Keratinocyte (primary cell): ENCODE measurements around the gene SPOCK1. TPM values are rescaled to one million over a fixed set of nuclear protein-coding genes. Genes with fewer than 3 reads are reported as not detected.

Source experiments
- DNase-seq: peaks from one replicate; pipeline ENCODE4 v3.0.0-alpha.2; 2011; ENCODE audit warnings: low read depth, missing footprints, low spot score
- FAIRE-seq: peaks from 2 replicates; lab custom pipeline; 2011; peaks lifted over from hg19 to GRCh38; lab: Jason Lieb, UNC
- H2AFZ ChIP-seq: 2 replicates; pipeline ENCODE4 v1.6.0; 2012; ENCODE audit warnings: low read length, control low read depth, inconsistent platforms; ENCODE audit not compliant: control insufficient read depth
- H3K27ac ChIP-seq: 2 replicates; pipeline ENCODE4 v1.5.1; 2011; ENCODE audit warnings: low read length; ENCODE audit not compliant: control insufficient read depth, insufficient read depth
- H3K27me3 ChIP-seq: 3 replicates; pipeline ENCODE4 v1.6.0; 2011; ENCODE audit warnings: low read length; ENCODE audit not compliant: control insufficient read depth, insufficient read depth; ENCODE audit errors: extremely low read depth
- H3K36me3 ChIP-seq, 2 experiments: 2 replicates in 1 of 2; 3 replicates in 1 of 2; pipeline ENCODE4 v1.5.1; 2011; ENCODE audit warnings: low read length in 2 of 2, mild to moderate bottlenecking in 1 of 2; ENCODE audit not compliant: control insufficient read depth in 2 of 2, insufficient read depth in 2 of 2; ENCODE audit errors: extremely low read depth in 1 of 2
- H3K4me1 ChIP-seq: 3 replicates; pipeline ENCODE4 v1.5.1; 2011; ENCODE audit warnings: low read length; ENCODE audit not compliant: control insufficient read depth, insufficient read depth; ENCODE audit errors: extremely low read depth
- H3K4me2 ChIP-seq: 3 replicates; pipeline ENCODE4 v1.6.0; 2011; ENCODE audit warnings: low read depth, low read length; ENCODE audit not compliant: control insufficient read depth, insufficient read depth; ENCODE audit errors: extremely low read depth
- H3K4me3 ChIP-seq, 3 experiments: fragments of 200-600 bp in 1 of 3; sonication (generic) in 1 of 3; 2 replicates in 2 of 3; 3 replicates in 1 of 3; pipeline ENCODE4 v1.5.1; 2011 to 2016; ENCODE audit warnings: low read length in 3 of 3, mild to moderate bottlenecking in 3 of 3, control low read depth in 2 of 3, inconsistent platforms in 1 of 3, low read depth in 1 of 3, mixed read lengths in 1 of 3, mixed run types in 1 of 3, moderate library complexity in 1 of 3; ENCODE audit not compliant: control insufficient read depth in 2 of 3, insufficient read depth in 2 of 3; ENCODE audit errors: extremely low read depth in 1 of 3
- H3K79me2 ChIP-seq: 2 replicates; pipeline ENCODE4 v1.6.0; 2012; ENCODE audit warnings: low read length; ENCODE audit not compliant: control insufficient read depth, insufficient read depth
- H3K9ac ChIP-seq: 3 replicates; pipeline ENCODE4 v1.6.0; 2011; ENCODE audit warnings: low read length; ENCODE audit not compliant: control insufficient read depth, insufficient read depth; ENCODE audit errors: extremely low read depth
- H3K9me1 ChIP-seq: 3 replicates; pipeline ENCODE4 v1.6.0; 2011; ENCODE audit warnings: low read length; ENCODE audit not compliant: control insufficient read depth, insufficient read depth; ENCODE audit errors: extremely low read depth
- H3K9me3 ChIP-seq: 2 replicates; pipeline ENCODE4 v1.5.1; 2012; ENCODE audit warnings: low read depth, low read length; ENCODE audit not compliant: control insufficient read depth
- H4K20me1 ChIP-seq: 3 replicates; pipeline ENCODE4 v1.6.0; 2011; ENCODE audit warnings: low read length; ENCODE audit not compliant: control insufficient read depth, insufficient read depth; ENCODE audit errors: extremely low read depth
- CTCF ChIP-seq, 3 experiments: IDR thresholded peaks in 1 of 3; conservative IDR thresholded peaks in 1 of 3; optimal IDR thresholded peaks in 1 of 3; 2 replicates in 2 of 3; 3 replicates in 1 of 3; pipeline versions ENCODE3 to v1.5.1; 2011; ENCODE audit warnings: low read length in 3 of 3, mild to moderate bottlenecking in 3 of 3, moderate library complexity in 2 of 3, control low read depth in 1 of 3, inconsistent platforms in 1 of 3; ENCODE audit not compliant: insufficient read depth in 2 of 3; ENCODE audit errors: extremely low read depth in 1 of 3
- EZH2 ChIP-seq: IDR thresholded peaks from one replicate; pipeline ENCODE4 v1.6.1; 2012; ENCODE audit warnings: inconsistent platforms, mild to moderate bottlenecking, low read length, moderate library complexity
- dilution Hi-C: fragments of 300-500 bp; cut with MboI; formaldehyde crosslinking; loops from one replicate; pipeline ENCODE4 v1.7.0; 2020; ENCODE audit warnings: low sequenced_read_pairs; ENCODE audit not compliant: extremely low pct_ligation_motif_present
- polyA plus RNA-seq, 5 experiments: library from polyadenylated mRNA; depleted of rRNA in 3 of 5; stranded (reverse) in 3 of 5; stranded (forward) in 1 of 5; unstranded in 1 of 5; fragments of >200 nt; gene quantifications; 1 replicate in 1 of 5; 2 replicates in 3 of 5; 3 replicates in 1 of 5; pipeline versions ENCODE4 v1.2.1 to v1.2.3, GENCODE V29; 2011 to 2012; ENCODE audit warnings: missing spikeins in 2 of 5, low read depth in 1 of 5, low replicate concordance in 1 of 5

Gene SPOCK1
- polyA plus RNA-seq, 1 donor (not counting 4 experiments of a cell fraction or from before 2014, with no cell fraction given) = 5.5 TPM

- H3K79me2 ChIP-seq = no peaks in the 10 kb centered on the region
Measured at GRCh38 chr5:137184734-137185133, 314.4 kb downstream of the SPOCK1 start.

GRCh38 chr5:137182576-137182975 lies 316.6 kb downstream of the SPOCK1 start:
- dilution Hi-C loops = no loop called here
- no peak overlapping the region for H3K4me2 ChIP-seq
- H3K27me3 ChIP-seq = peaks cover 7% of the 10 kb centered on the region
- no peaks in the 10 kb centered on the region for H4K20me1 ChIP-seq
- no peak for FAIRE-seq
- no peak for TF ChIP-seq CTCF (optimal IDR thresholded peaks at IDR 0.05 in 1 of 3, IDR thresholded peaks at IDR 0.05 in 1 of 3, conservative IDR thresholded peaks at IDR 0.05 in 1 of 3; ENCODE audit: extremely low read depth in 1 of 3, insufficient read depth in 2 of 3, low read length in 3 of 3)
- TF ChIP-seq EZH2 = no peak
- H3K27ac ChIP-seq = no peak overlapping the region
- H3K9me3 ChIP-seq = no peaks in the 10 kb centered on the region
- H3K36me3 ChIP-seq = no peaks in the 10 kb centered on the region
- no peaks in the 10 kb centered on the region for H3K4me1 ChIP-seq
- H3K9ac ChIP-seq = no peak overlapping the region
- H3K4me3 ChIP-seq = no peak overlapping the region
- H3K79me2 ChIP-seq = no peaks in the 10 kb centered on the region
- DNase-seq = no peak
- H3K9me1 ChIP-seq = no peaks in the 10 kb centered on the region
- no peak overlapping the region for H2AFZ ChIP-seq

More at GRCh38 chr5:137184734-137185133, 314.4 kb downstream of the SPOCK1 start:
- H3K4me3 ChIP-seq = no peak overlapping the region
- H3K4me2 ChIP-seq = no peak overlapping the region
- no peaks in the 10 kb centered on the region for H3K36me3 ChIP-seq
- H2AFZ ChIP-seq = no peak overlapping the region
- H3K9me1 ChIP-seq = no peaks in the 10 kb centered on the region
- TF ChIP-seq EZH2 (no peak), CTCF (optimal IDR thresholded peaks at IDR 0.05 in 1 of 3, IDR thresholded peaks at IDR 0.05 in 1 of 3, conservative IDR thresholded peaks at IDR 0.05 in 1 of 3; ENCODE audit: extremely low read depth in 1 of 3, insufficient read depth in 2 of 3, low read length in 3 of 3) (no peak)
- no peaks in the 10 kb centered on the region for H3K9me3 ChIP-seq
- no peak overlapping the region for H3K27ac ChIP-seq
- no peak overlapping the region for H3K9ac ChIP-seq
- H4K20me1 ChIP-seq = no peaks in the 10 kb centered on the region
- no peak for FAIRE-seq
- dilution Hi-C loops = no loop called here
- no peaks in the 10 kb centered on the region for H3K27me3 ChIP-seq
- H3K4me1 ChIP-seq = no peaks in the 10 kb centered on the region
- DNase-seq = no peak
